ENCODE measurements around the gene ATP6V1F. TPM values are rescaled to one million over a fixed set of nuclear protein-coding genes. Genes with fewer than 3 reads are reported as not detected.
A peak's percentile ranks its signal among the peaks of the same experiment; 100 is the strongest.

The ATP6V1F gene
- total and polyA plus RNA-seq, 11 donors: 91.6 to 198 (median 122) TPM

GRCh38 chr7:128904381-128905197 lies 41.9 kb downstream of the ATP6V1F start:
- peaks cover 0 to 6% (median 0%) of the 10 kb centered on the region in 12 donors for H3K4me1 ChIP-seq
- intact Hi-C loops (cut with DNase I): loop anchor here in 9 of 10 donors (1.0 to 5.0 kb wide), 4 partner anchors 186 to 308 kb away; no protein-coding TSS in a partner anchor
- WGBS, 4 donors: 35 to 40% (median 38%) methylated on average over 8 of the region's 8 CpGs
- TF ChIP-seq POLR2A (IDR thresholded peaks at IDR 0.05) (no peak), CTCF (IDR thresholded peaks at IDR 0.05) (peak; percentile 34 to 65 (median 50))
- no peak overlapping the region for H3K4me3 ChIP-seq
- no peaks in the 10 kb centered on the region for H3K36me3 ChIP-seq
- no peak overlapping the region for H3K27ac ChIP-seq
- DNase-seq: peak in 1 of 5 donors; percentile 14
- H3K27me3 ChIP-seq: peaks cover 0 to 37% (median 11%) of the 10 kb centered on the region in 9 donors
- peak in 3 of 4 donors; percentile 16 to 54 (median 44) for ATAC-seq
- peaks cover 0 to 3% (median 0%) of the 10 kb centered on the region in 12 donors for H3K9me3 ChIP-seq

DNA sequence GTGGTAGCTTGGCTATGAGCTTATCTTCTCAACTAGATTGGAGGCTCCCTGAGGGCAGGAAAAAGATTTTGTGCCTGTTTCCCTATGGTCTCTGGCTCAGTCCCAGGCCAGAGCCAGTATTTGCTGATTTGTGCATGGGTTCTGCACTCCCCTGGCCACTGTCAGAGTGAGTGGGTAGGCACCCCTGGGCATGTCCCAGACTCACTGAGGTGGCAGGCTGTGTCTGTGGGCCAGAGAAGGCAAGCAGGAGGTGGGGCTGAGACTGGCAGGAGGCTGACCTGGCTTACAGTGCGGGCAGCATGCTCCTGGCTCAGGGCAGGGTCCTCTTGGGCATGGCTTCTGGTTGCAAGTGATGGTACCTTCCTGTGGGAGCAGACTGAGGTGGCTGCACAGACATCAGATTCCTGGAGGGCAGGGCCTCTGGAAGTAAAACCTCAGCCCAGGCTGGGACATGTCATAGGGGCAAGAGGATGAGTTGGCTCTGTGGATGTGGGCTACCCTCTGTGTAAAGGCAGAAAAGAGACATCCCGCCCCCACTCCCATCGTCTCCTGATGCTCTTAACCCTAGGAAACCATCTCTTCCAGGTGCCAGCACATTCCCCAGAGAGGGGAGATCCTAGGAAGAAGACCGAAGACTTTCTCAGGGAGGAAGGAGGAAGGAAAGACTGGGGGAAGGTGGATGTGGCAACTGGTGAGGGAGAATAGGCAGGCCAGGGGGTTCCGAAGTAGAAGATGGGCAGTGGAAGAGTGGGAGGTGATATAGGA lies 43.5 kb downstream of the ATP6V1F start:
- Histone ChIP-seq H3K9me3 (no peaks in the 10 kb centered on the region), H3K4me3 (no peak overlapping the region), H3K27me3 (peaks cover 0 to 50% (median 24%) of the 10 kb centered on the region in 9 donors), H3K36me3 (no peaks in the 10 kb centered on the region), H3K27ac (no peak overlapping the region), H3K4me1 (peaks cover 0 to 14% (median 4%) of the 10 kb centered on the region in 12 donors)
- TF ChIP-seq POLR2A (IDR thresholded peaks at IDR 0.05): no peak
- no peak for TF ChIP-seq CTCF (IDR thresholded peaks at IDR 0.05)
- ATAC-seq (no peak), DNase-seq (peak in 1 of 5 donors; percentile 12)
- intact Hi-C loops (cut with DNase I): loop anchor here in 3 of 10 donors (5.0 kb wide), 2 partner anchors 186 to 306 kb away; no protein-coding TSS in a partner anchor
- WGBS, 4 donors: 84 to 91% (median 86%) methylated on average over 5 of the region's 5 CpGs

GRCh38 chr7:128906766-128907559 lies 44.3 kb downstream of the ATP6V1F start:
- H3K27me3 ChIP-seq: peaks cover 0 to 50% (median 24%) of the 10 kb centered on the region in 9 donors
- DNase-seq (peak in 1 of 5 donors; percentile 17), ATAC-seq (no peak)
- intact Hi-C loops (cut with DNase I): loop anchor here in 3 of 10 donors (5.0 kb wide), 2 partner anchors 185 to 305 kb away; no protein-coding TSS in a partner anchor
- 82 to 88% (median 84%) methylated on average over 15 to 19 of the region's 19 CpGs for WGBS, 4 donors
- no peaks in the 10 kb centered on the region for H3K36me3 ChIP-seq
- H3K27ac ChIP-seq: no peak overlapping the region
- no peak overlapping the region for H3K4me3 ChIP-seq
- TF ChIP-seq POLR2A (IDR thresholded peaks at IDR 0.05): no peak
- no peak for TF ChIP-seq CTCF (IDR thresholded peaks at IDR 0.05)
- H3K4me1 ChIP-seq: peaks cover 0 to 14% (median 4%) of the 10 kb centered on the region in 12 donors
- no peaks in the 10 kb centered on the region for H3K9me3 ChIP-seq
